Activated B cell treated with CpG ODN at 0.5 μM for 24 hours (primary cell): ENCODE results near the gene P2RX2. TPM values are rescaled to one million over a fixed set of nuclear protein-coding genes. Genes with fewer than 3 reads are reported as not detected.

Source experiments
- ATAC-seq: fragments of 200-7000 bp; cut with Tn5 transposase; one replicate; pipeline ENCODE4 v1.10.0; 2021; ENCODE audit warnings: low read depth, mild to moderate bottlenecking, moderate library complexity
- CTCF ChIA-PET: fragments of 350-600 bp; sonication (Branson Sonifier 250); formaldehyde crosslinking; loops from one replicate; lab custom pipeline; 2021; ENCODE audit warnings: antibody characterized with exemption; lab: Charles Lee
- POLR2A ChIA-PET: fragments of 350-600 bp; sonication (Branson Sonifier 250); formaldehyde crosslinking; loops from one replicate; lab custom pipeline; 2021; ENCODE audit warnings: antibody characterized with exemption; lab: Charles Lee
- DNase-seq: peaks from one replicate; pipeline ENCODE4 v3.0.0; 2022
- H3K27ac Mint-ChIP-seq: one replicate; pipeline ENCODE4 v1.8.0; 2020; ENCODE audit warnings: mixed read lengths
- H3K27me3 Mint-ChIP-seq: one replicate; pipeline ENCODE4 v1.8.0; 2021; ENCODE audit warnings: mixed read lengths
- H3K36me3 Mint-ChIP-seq: one replicate; pipeline ENCODE4 v1.8.0; 2021; ENCODE audit warnings: low read depth, mixed read lengths
- H3K4me1 Mint-ChIP-seq: one replicate; pipeline ENCODE4 v1.8.0; 2021; ENCODE audit warnings: mixed read lengths
- H3K4me3 Mint-ChIP-seq: one replicate; pipeline ENCODE4 v1.8.0; 2020; ENCODE audit warnings: mild to moderate bottlenecking, mixed read lengths
- H3K9me3 Mint-ChIP-seq: one replicate; pipeline ENCODE4 v1.8.0; 2020; ENCODE audit warnings: mixed read lengths
- CTCF ChIP-seq: fragments of 200-600 bp; IDR thresholded peaks from one replicate; pipeline ENCODE4 v1.8.0; 2022; ENCODE audit warnings: antibody characterized with exemption, mild to moderate bottlenecking
- intact Hi-C: fragments of 100-400 bp; cut with micrococcal nuclease; formaldehyde crosslinking; loops from one replicate; pipeline ENCODE4 v1.15.1; 2024
- total RNA-seq: library from RNA; stranded (reverse); gene quantifications from 2 replicates; pipeline ENCODE4 v1.2.3, GENCODE V29; 2022

Gene P2RX2
- total RNA-seq, 1 donor from 2014 or later, result not detected

GRCh38 chr12:132641811-132642650 is 23.5 kb downstream of the P2RX2 start:
- no peak overlapping the region for H3K4me3 Mint-ChIP-seq
- no peaks in the 10 kb centered on the region for H3K9me3 Mint-ChIP-seq
- POLR2A ChIA-PET, result no interaction called here
- no peak for TF ChIP-seq CTCF
- CTCF ChIA-PET, result no interaction called here
- DNase-seq (no peak), ATAC-seq (no peak)
- H3K36me3 Mint-ChIP-seq, result peaks cover 61% of the 10 kb centered on the region
- H3K27me3 Mint-ChIP-seq, result no peaks in the 10 kb centered on the region
- H3K27ac Mint-ChIP-seq, result no peak overlapping the region
- no peaks in the 10 kb centered on the region for H3K4me1 Mint-ChIP-seq
- intact Hi-C loops, result no loop called here

- H3K27me3 Mint-ChIP-seq, result no peaks in the 10 kb centered on the region
- intact Hi-C loops, result no loop called here
- H3K4me3 Mint-ChIP-seq, result no peak overlapping the region
- ATAC-seq, result no peak
- CTCF ChIA-PET, result no interaction called here
- no peaks in the 10 kb centered on the region for H3K4me1 Mint-ChIP-seq
- POLR2A ChIA-PET, result no interaction called here
- H3K27ac Mint-ChIP-seq, result no peak overlapping the region
- no peak for TF ChIP-seq CTCF
- no peak for DNase-seq
- H3K36me3 Mint-ChIP-seq, result peaks cover 59% of the 10 kb centered on the region
- no peaks in the 10 kb centered on the region for H3K9me3 Mint-ChIP-seq
Measured at GRCh38 chr12:132642846-132643835, 24.6 kb downstream of the P2RX2 start.

GRCh38 chr12:132646850-132647249 is 28.3 kb downstream of the P2RX2 start:
- H3K27me3 Mint-ChIP-seq, result no peaks in the 10 kb centered on the region
- H3K27ac Mint-ChIP-seq, result no peak overlapping the region
- H3K9me3 Mint-ChIP-seq, result no peaks in the 10 kb centered on the region
- TF ChIP-seq CTCF, result no peak
- H3K4me3 Mint-ChIP-seq, result no peak overlapping the region
- no peaks in the 10 kb centered on the region for H3K4me1 Mint-ChIP-seq
- DNase-seq (no peak), ATAC-seq (no peak)
- peaks cover 56% of the 10 kb centered on the region for H3K36me3 Mint-ChIP-seq
- intact Hi-C loops, result no loop called here
- ChIA-PET POLR2A (interaction anchor here (0.6 kb wide), 1 partner anchor 369 kb away, joined by 5 read pairs; no protein-coding TSS in a partner anchor), CTCF (no interaction called here)

GRCh38 chr12:132647858-132648257 is 29.3 kb downstream of the P2RX2 start:
- DNase-seq (no peak), ATAC-seq (no peak)
- POLR2A ChIA-PET, result no interaction called here
- intact Hi-C loops, result no loop called here
- Mint-ChIP-seq H3K4me1 (no peaks in the 10 kb centered on the region), H3K27me3 (no peaks in the 10 kb centered on the region), H3K27ac (no peak overlapping the region), H3K9me3 (no peaks in the 10 kb centered on the region), H3K36me3 (peaks cover 56% of the 10 kb centered on the region), H3K4me3 (no peak overlapping the region)
- CTCF ChIA-PET, result no interaction called here
- TF ChIP-seq CTCF, result no peak
